Subcutaneous adipose tissue (tissue), 4 donors: ENCODE results near the gene SH3PXD2A. TPM values are rescaled to one million over a fixed set of nuclear protein-coding genes. Genes with fewer than 3 reads are reported as not detected.

Source experiments
- CTCF ChIP-seq: fragments of 450-650 bp; IDR thresholded peaks from one replicate; pipeline ENCODE4 v1.5.1; 2016; ENCODE audit warnings: low read depth, mild to moderate bottlenecking, control low read depth, antibody characterized with exemption, moderate library complexity
- total RNA-seq, 4 donors: library from RNA; depleted of rRNA; stranded (reverse); fragments of >200 nt; gene quantifications; one replicate each; pipeline ENCODE4 v1.1.0, GENCODE V29; 2016

SH3PXD2A gene
- total RNA-seq, 4 donors from 2014 or later: 13.0 to 23.6 (median 18.7) TPM

GRCh38 chr10:103814626-103815370 lies 40.6 kb downstream of the SH3PXD2A start:
- TF ChIP-seq CTCF: no peak

- TF ChIP-seq CTCF: no peak
Observed at GRCh38 chr10:103814105-103814504, 41.3 kb downstream of the SH3PXD2A start.

- TF ChIP-seq CTCF: no peak
Observed at GRCh38 chr10:103812432-103812831, 42.9 kb downstream of the SH3PXD2A start.

GRCh38 chr10:103812004-103812403 lies 43.4 kb downstream of the SH3PXD2A start:
- TF ChIP-seq CTCF: no peak

- TF ChIP-seq CTCF: no peak
Observed at GRCh38 chr10:103811463-103811862, 43.9 kb downstream of the SH3PXD2A start.

GRCh38 chr10:103808780-103809179 lies 46.6 kb downstream of the SH3PXD2A start:
- no peak for TF ChIP-seq CTCF

GRCh38 chr10:103807996-103808395 lies 47.4 kb downstream of the SH3PXD2A start:
- TF ChIP-seq CTCF: no peak
